Ectodermal cell (in vitro differentiated cells): Measurements from ENCODE around the gene IGF2R.

Source experiments
- H3K27ac ChIP-seq: 2 replicates; pipeline ENCODE4 v1.7.0; 2013; ENCODE audit warnings: mild to moderate bottlenecking, low read depth, low read length; ENCODE audit not compliant: insufficient read depth, poor library complexity, severe bottlenecking
- H3K27me3 ChIP-seq: 2 replicates; pipeline ENCODE4 v1.7.0; 2013; ENCODE audit warnings: mild to moderate bottlenecking, low read length; ENCODE audit not compliant: insufficient read depth, control insufficient read depth, poor library complexity, severe bottlenecking
- H3K36me3 ChIP-seq: one replicate; pipeline ENCODE4 v1.7.0; 2013; ENCODE audit warnings: low read length; ENCODE audit not compliant: control insufficient read depth, insufficient read depth
- H3K4me1 ChIP-seq: one replicate; pipeline ENCODE4 v1.7.0; 2013; ENCODE audit warnings: low read length; ENCODE audit not compliant: control insufficient read depth, insufficient read depth
- H3K4me3 ChIP-seq: 2 replicates; pipeline ENCODE4 v1.7.0; 2013; ENCODE audit warnings: low read depth, low read length, control low read depth; ENCODE audit not compliant: insufficient read depth
- H3K9me3 ChIP-seq: 2 replicates; pipeline ENCODE4 v1.7.0; 2013; ENCODE audit warnings: mild to moderate bottlenecking, low read length, moderate library complexity; ENCODE audit not compliant: control insufficient read depth
- WGBS, 2 experiments: methylation state at CpG; one replicate each; pipeline ENCODE4 v1.1.7; 2013; ENCODE audit warnings: missing lambda C conversion rate in 2 of 2; 5-methylcytosine and 5-hydroxymethylcytosine counted together

IGF2R gene

DNA sequence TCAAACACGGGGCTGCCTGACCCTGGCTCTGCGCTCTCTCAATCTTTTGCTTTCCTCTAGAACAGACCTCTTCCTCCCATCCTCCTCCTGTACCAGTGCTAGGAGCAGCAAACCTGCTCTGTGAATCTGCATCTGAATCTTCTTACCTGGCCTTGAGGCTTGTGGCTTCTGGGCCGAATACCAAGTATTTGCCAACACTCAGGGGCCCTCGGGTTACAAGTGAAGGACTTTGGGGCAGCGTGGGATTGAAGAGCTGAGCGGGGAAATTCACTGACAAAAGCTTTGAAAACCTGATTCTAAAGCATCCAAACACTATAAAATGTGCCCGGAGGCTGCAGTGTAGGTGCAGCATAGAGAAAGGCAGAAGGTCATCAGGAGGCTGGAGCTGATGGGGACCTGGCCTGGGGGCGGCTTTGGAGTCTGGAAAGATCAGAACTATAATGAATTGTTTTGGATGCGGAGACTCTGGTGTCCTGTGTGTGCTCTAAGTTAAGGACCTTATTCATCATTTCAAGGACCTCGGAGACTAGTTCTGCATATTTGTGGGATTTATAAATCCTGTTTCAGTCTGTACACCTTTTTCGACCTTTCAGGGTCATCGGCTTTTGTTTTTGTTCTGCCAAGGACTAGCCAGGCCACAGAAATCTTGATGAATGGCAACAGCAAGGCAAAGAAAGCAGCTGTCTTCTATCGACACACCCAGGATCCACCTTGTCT is 16.4 kb upstream of the IGF2R start:
- Histone ChIP-seq H3K27ac (no peak overlapping the region), H3K9me3 (no peaks in the 10 kb centered on the region), H3K27me3 (no peaks in the 10 kb centered on the region), H3K4me1 (no peaks in the 10 kb centered on the region), H3K36me3 (no peaks in the 10 kb centered on the region), H3K4me3 (no peak overlapping the region)
- WGBS, 2 experiments = 87 to 88% methylated on average over 13 of the region's 13 CpGs

DNA sequence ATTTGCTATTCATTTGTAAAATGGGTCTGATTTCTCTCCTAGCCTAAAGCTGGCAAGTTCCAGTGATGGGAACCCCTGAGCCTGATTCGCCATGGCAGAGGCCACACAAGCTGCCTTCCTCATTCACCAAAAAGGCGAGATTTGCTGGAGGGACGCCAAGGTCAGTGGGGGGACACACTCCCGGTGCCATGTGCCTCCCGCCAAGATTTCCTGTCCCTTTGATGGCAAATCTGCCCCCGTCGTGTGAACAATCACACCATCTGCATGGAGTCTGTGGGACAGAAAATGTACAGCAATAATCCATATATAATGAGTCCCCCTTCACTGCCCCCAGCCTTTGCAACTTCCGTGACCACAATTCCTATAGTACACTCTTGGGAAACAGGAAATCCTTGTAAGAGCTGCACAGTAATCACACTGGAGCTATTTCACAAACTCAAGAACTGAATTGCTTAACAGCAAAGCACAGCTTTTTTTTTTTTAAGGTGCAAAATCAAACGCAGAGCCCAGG is 15.7 kb upstream of the IGF2R start:
- WGBS, 2 experiments = 89 to 92% methylated on average over 9 of the region's 9 CpGs
- no peaks in the 10 kb centered on the region for H3K9me3 ChIP-seq
- H3K4me3 ChIP-seq = no peak overlapping the region
- H3K27ac ChIP-seq = no peak overlapping the region
- no peaks in the 10 kb centered on the region for H3K27me3 ChIP-seq
- no peaks in the 10 kb centered on the region for H3K4me1 ChIP-seq
- no peaks in the 10 kb centered on the region for H3K36me3 ChIP-seq

DNA sequence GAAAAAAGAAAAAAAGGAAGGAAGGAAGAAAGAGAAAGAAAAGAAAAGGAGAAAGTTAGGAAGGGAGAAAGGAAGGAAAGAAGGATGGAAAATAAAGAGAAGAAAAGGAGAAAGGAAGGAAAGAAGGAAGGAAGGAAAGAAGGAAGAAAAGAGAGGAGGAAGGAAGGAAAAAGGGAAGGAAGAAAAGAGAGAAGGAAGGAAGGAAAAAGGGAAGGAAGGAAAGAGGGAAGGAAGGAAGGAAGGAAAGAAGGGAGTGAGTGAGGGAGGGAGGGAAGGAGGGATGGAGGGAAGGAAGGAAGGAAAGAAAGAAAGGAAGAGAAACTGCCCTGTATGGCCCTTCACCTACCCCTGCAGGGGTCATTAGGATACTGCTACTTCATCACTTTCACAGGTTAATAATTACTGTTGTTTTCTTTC is 12.9 kb upstream of the IGF2R start:
- H3K4me3 ChIP-seq = no peak overlapping the region
- H3K27me3 ChIP-seq = no peaks in the 10 kb centered on the region
- no peak overlapping the region for H3K27ac ChIP-seq
- H3K9me3 ChIP-seq = no peaks in the 10 kb centered on the region
- H3K4me1 ChIP-seq = no peaks in the 10 kb centered on the region
- H3K36me3 ChIP-seq = no peaks in the 10 kb centered on the region

DNA sequence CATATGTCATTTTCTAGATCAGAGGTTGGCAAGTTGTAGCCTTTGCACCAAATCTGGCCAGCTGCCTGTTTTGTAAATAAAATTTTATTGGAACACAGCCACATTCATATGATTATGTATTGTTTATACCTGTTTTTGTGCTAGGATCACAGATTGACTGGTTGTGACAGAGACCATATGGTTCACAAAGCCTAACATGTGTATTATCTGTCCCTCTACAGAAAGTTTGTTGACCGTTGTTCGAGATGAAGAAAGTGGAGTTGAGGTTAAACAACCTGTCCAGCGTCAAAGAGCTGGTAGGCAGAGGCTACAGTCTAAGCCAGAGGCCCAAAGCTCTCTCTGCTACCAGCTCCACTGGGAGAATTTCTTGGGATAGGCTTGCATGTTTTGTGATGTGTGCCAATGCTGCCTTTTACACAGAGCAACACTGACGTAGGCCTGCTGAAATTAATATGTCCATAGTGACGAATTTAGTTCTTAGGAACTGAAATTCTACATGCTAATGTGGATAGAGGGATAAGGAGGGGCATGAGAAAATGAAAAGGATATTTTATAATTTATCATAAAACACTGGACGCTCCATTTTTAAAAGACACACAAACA is 11.7 kb upstream of the IGF2R start:
- H3K27me3 ChIP-seq = no peaks in the 10 kb centered on the region
- H3K27ac ChIP-seq = no peak overlapping the region
- 91 to 93% methylated on average over 6 of the region's 6 CpGs for WGBS, 2 experiments

DNA sequence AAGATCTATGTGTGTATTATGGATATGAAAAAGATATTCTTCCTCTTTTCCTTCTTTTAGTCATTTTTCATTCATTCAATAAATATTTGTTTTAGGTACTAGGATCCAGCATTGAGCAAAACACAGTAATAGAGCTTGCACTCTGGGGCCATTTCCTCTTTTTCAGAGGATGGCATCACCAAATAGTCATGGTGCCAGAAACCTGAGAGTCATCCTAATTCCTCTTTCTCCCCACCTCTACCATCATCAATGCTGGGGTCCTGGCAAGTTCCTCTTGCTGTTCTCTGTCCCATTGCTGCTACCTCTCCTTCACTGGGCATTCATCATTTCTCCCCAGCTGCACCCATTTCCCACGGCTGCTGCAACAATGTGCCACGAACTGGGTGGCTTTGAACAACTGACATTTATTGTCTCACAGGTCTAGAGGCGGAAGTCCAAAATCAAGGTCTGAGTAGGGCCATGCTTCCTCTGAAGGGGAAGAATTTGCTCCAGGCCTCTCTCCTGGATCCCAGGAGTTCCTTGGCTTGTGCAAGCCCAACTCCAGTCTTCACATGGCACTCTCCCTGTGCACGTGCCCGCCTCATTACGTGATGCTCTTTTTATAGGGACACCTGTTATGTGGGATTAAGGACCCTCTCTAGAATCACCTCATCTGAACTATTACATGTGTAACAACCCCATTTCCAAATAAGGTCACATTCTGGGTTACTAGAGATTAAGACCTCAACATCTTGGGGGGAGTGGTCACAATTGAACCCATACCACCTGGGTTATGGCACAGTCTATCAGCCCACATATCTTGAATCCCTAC is 9.5 kb upstream of the IGF2R start:
- no peak overlapping the region for H3K27ac ChIP-seq
- 94 to 95% methylated on average over 6 of the region's 6 CpGs for WGBS, 2 experiments
- H3K4me1 ChIP-seq = no peaks in the 10 kb centered on the region
- no peaks in the 10 kb centered on the region for H3K36me3 ChIP-seq
- H3K27me3 ChIP-seq = peaks cover 5% of the 10 kb centered on the region
- H3K9me3 ChIP-seq = no peaks in the 10 kb centered on the region
- no peak overlapping the region for H3K4me3 ChIP-seq

More for the DNA sequence above, 11.7 kb upstream of the IGF2R start:
- no peaks in the 10 kb centered on the region for H3K4me1 ChIP-seq
- H3K36me3 ChIP-seq = no peaks in the 10 kb centered on the region
- no peak overlapping the region for H3K4me3 ChIP-seq
- H3K9me3 ChIP-seq = no peaks in the 10 kb centered on the region

DNA sequence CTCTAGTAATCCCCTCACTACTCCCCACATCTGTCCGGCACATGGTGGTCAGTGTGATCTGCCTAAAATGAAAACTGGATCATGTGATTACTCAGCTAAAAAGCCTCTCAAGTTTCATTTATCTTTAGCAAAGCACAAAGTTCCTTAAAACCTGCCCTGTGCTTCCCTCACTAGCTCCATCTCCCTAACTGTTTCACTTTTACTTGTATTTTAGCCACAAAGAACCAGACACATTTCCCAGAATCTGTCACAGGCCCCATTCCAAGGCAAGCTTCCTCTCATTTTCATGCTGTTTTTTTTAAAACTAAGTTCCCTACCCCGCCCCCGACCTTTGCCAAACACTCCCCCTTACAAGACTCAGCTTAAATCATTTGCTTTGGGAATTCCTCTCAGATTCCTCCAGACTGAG is 8.9 kb upstream of the IGF2R start:
- WGBS, 2 experiments = 82 to 83% methylated on average over 3 of the region's 3 CpGs
- no peaks in the 10 kb centered on the region for H3K9me3 ChIP-seq
- H3K4me3 ChIP-seq = no peak overlapping the region
- H3K4me1 ChIP-seq = no peaks in the 10 kb centered on the region
- no peak overlapping the region for H3K27ac ChIP-seq
- H3K27me3 ChIP-seq = peaks cover 10% of the 10 kb centered on the region
- no peaks in the 10 kb centered on the region for H3K36me3 ChIP-seq

DNA sequence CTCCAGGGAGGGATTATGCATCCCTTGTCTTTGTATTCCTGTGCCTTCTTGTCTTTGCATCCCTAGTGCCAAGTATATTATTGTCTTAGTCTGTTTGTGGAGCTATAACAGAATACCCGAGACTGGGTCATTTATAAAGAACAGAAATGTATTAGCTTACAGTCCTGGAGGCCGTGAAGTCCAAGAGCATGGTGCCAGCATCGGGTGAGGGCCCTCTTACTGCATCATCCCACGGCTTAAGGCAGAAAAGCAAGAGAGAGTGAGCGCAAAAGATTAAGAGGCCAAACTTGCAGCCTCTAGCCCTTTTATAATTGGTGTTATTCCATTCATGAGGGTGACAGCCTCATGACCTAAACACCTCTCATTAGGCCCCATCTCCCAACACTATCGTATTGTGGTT is 8.4 kb upstream of the IGF2R start:
- WGBS, 2 experiments = 84 to 92% methylated on average over 6 of the region's 6 CpGs
- Histone ChIP-seq H3K4me1 (no peaks in the 10 kb centered on the region), H3K9me3 (no peaks in the 10 kb centered on the region), H3K27ac (no peak overlapping the region), H3K27me3 (peaks cover 15% of the 10 kb centered on the region), H3K4me3 (no peak overlapping the region), H3K36me3 (no peaks in the 10 kb centered on the region)

DNA sequence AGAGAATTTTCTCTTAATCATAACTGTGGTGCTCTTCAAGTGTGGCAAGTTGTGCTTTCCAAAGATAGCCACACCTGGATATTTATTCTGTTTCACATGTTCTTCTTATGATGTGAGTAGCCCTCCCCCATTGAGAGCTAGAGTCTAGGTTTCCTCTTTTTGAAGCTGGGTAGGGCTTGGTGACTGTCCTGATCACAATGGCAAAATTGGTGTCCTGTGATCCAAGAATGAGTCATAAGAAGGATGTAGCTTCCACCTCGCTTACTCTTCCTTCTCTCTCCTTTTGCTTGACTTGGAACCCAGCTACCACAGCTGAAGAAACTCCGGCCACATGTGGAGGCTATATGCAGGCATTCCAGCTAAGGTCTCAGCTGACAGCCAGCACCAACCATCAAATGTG is 7.4 kb upstream of the IGF2R start:
- Histone ChIP-seq H3K4me1 (no peaks in the 10 kb centered on the region), H3K27ac (no peak overlapping the region), H3K36me3 (no peaks in the 10 kb centered on the region), H3K9me3 (no peaks in the 10 kb centered on the region), H3K4me3 (no peak overlapping the region), H3K27me3 (peaks cover 23% of the 10 kb centered on the region)
- WGBS, 2 experiments = 77 to 80% methylated on average over 2 of the region's 2 CpGs

DNA sequence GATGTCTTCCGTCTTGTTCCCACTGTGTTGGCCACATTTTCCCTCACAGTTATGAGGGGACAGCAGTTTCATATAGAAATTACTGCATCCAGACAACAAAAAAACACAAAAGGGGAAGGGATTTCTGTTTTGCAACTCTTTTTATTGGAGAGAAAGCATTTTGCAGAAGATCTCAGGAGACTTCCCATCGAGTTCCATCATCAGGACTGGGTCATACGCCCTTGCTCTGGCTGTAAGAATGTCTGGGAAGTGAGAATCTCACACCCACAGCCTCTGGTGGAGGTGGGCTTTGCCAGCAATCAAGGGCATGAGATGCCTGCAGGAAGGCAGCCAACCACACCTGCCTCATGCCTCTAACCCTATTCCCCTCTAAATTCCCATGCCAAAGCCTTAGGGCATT is 5.8 kb upstream of the IGF2R start:
- H3K27me3 ChIP-seq = peaks cover 26% of the 10 kb centered on the region
- 87 to 90% methylated on average over 3 of the region's 3 CpGs for WGBS, 2 experiments

DNA sequence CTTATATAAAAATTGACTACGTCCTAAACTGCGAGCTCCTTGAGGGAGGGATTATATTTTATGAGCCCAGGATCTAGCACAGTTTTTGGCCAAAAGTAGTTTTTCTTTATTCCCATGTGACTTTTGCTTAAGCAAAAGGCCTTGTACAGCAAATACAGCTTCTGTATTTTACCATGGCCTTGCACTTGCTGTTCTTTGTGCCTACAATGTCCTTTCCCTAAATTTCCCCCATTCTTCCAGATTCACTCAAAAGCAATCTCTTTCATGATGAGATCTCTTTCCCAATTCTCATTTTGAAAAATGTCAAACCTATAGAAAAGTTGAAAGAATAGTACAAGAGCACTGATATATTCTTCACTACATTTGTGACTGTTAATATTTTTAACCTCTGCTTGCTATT is 4.8 kb upstream of the IGF2R start:
- H3K27ac ChIP-seq = no peak overlapping the region
- H3K4me1 ChIP-seq = no peaks in the 10 kb centered on the region
- no peaks in the 10 kb centered on the region for H3K36me3 ChIP-seq
- H3K9me3 ChIP-seq = no peaks in the 10 kb centered on the region
- peaks cover 26% of the 10 kb centered on the region for H3K27me3 ChIP-seq
- no peak overlapping the region for H3K4me3 ChIP-seq
- 98 to 100% methylated on average over 1 to 2 of the region's 2 CpGs for WGBS, 2 experiments

More for the DNA sequence above, 5.8 kb upstream of the IGF2R start:
- no peaks in the 10 kb centered on the region for H3K36me3 ChIP-seq
- H3K4me1 ChIP-seq = no peaks in the 10 kb centered on the region
- H3K27ac ChIP-seq = no peak overlapping the region
- no peaks in the 10 kb centered on the region for H3K9me3 ChIP-seq
- no peak overlapping the region for H3K4me3 ChIP-seq
